ENCODE measurements around the gene OXSM. TPM values are rescaled to one million over a fixed set of nuclear protein-coding genes. Genes with fewer than 3 reads are reported as not detected.

OXSM gene
- total RNA-seq, 4 donors from 2014 or later = 7.7 to 17.0 (median 8.9) TPM

DNA sequence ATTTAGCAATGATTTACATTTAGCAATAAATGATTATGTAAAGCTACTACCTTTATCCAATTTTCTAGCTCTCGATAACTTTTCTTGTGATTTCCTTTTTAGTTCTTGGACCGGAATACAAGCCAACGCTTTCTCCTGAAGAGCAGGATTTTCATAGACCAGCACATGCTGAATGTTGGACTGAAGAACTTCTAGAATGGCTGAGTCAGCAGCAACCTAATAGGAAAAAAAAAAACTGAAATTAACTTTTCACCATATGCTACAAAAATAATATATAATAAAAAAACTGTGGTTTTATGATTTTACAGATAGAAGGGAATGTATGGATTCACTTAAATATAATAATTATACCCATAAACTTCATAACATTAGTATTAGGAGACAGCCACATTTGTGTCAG lies 38.8 kb upstream of the OXSM start:
- WGBS, 2 donors = 87 to 92% methylated on average over 3 of the region's 3 CpGs
- Histone ChIP-seq H3K27me3 (no peaks in the 10 kb centered on the region), H3K4me3 (no peak overlapping the region), H3K9me3 (no peaks in the 10 kb centered on the region), H3K36me3 (peaks cover 0 to 54% (median 18%) of the 10 kb centered on the region in 3 donors), H3K4me1 (peaks cover 0 to 49% (median 0%) of the 10 kb centered on the region in 3 donors), H3K27ac (no peak overlapping the region)
- DNase-seq = no peak
- intact Hi-C loops (cut with DNase I) = no loop called here
- no peak for TF ChIP-seq POLR2A (IDR thresholded peaks at IDR 0.05)
- TF ChIP-seq, protein P1, sequence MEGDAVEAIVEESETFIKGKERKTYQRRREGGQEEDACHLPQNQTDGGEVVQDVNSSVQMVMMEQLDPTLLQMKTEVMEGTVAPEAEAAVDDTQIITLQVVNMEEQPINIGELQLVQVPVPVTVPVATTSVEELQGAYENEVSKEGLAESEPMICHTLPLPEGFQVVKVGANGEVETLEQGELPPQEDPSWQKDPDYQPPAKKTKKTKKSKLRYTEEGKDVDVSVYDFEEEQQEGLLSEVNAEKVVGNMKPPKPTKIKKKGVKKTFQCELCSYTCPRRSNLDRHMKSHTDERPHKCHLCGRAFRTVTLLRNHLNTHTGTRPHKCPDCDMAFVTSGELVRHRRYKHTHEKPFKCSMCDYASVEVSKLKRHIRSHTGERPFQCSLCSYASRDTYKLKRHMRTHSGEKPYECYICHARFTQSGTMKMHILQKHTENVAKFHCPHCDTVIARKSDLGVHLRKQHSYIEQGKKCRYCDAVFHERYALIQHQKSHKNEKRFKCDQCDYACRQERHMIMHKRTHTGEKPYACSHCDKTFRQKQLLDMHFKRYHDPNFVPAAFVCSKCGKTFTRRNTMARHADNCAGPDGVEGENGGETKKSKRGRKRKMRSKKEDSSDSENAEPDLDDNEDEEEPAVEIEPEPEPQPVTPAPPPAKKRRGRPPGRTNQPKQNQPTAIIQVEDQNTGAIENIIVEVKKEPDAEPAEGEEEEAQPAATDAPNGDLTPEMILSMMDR (IDR thresholded peaks at IDR 0.05) = no peak

DNA sequence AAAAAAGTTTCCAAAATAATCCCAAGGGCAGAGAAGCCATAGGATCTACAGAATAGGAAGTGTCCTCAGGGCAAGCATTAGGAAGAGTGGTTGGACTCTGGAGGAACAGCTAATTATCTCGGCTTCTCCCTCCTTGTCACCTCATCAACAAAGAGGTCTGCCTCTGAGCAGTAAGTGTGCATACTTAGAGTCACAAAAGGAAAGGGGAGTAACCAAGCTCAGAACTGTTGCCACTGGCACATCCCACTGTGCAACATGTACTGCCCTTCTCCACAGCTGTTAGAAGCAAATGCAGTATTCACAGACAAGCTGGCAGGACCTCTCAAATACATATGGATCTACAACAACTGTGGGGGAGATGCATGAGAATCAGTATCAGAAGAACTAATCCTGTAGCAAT lies 38.2 kb upstream of the OXSM start:
- WGBS, 2 donors = 71 to 76% methylated on average over 1 of the region's 1 CpG
- no peaks in the 10 kb centered on the region for H3K27me3 ChIP-seq
- no peak for TF ChIP-seq POLR2A (IDR thresholded peaks at IDR 0.05)
- TF ChIP-seq, protein P1 (IDR thresholded peaks at IDR 0.05) = no peak
- no peak overlapping the region for H3K27ac ChIP-seq
- intact Hi-C loops (cut with DNase I) = no loop called here
- H3K36me3 ChIP-seq = peaks cover 0 to 50% (median 18%) of the 10 kb centered on the region in 3 donors
- no peak overlapping the region for H3K4me3 ChIP-seq
- no peaks in the 10 kb centered on the region for H3K9me3 ChIP-seq
- no peak for DNase-seq
- H3K4me1 ChIP-seq = peaks cover 0 to 43% (median 0%) of the 10 kb centered on the region in 3 donors

DNA sequence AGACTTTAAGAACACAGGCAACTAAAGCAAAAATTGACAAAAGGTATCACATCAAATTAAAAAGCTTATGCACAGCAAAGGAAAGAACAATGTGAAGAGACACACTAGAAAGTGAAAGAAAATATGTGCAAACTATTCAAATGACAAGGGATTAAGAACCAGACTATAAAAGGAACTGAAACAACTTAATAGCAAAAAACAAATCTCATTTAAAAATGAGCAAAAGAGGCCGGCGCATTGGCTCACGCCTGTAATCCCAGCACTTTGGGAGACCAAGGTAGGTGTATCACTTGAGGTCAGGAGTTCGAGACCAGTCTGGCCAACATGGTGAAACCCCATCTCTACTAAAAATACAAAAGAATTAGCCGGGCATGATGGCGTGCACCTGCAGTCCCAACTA lies 21.0 kb upstream of the OXSM start:
- intact Hi-C loops (cut with DNase I) = no loop called here
- 81 to 95% methylated on average over 6 of the region's 6 CpGs for WGBS, 2 donors
- peaks cover 0 to 9% (median 0%) of the 10 kb centered on the region in 3 donors for H3K4me1 ChIP-seq
- H3K9me3 ChIP-seq = peaks cover 0 to 5% (median 0%) of the 10 kb centered on the region in 3 donors
- no peak for DNase-seq
- H3K36me3 ChIP-seq = peaks cover 0 to 27% (median 2%) of the 10 kb centered on the region in 3 donors
- H3K4me3 ChIP-seq = no peak overlapping the region
- no peak for TF ChIP-seq POLR2A (IDR thresholded peaks at IDR 0.05)
- TF ChIP-seq, protein P1 (IDR thresholded peaks at IDR 0.05) = no peak
- no peaks in the 10 kb centered on the region for H3K27me3 ChIP-seq
- H3K27ac ChIP-seq = no peak overlapping the region

DNA sequence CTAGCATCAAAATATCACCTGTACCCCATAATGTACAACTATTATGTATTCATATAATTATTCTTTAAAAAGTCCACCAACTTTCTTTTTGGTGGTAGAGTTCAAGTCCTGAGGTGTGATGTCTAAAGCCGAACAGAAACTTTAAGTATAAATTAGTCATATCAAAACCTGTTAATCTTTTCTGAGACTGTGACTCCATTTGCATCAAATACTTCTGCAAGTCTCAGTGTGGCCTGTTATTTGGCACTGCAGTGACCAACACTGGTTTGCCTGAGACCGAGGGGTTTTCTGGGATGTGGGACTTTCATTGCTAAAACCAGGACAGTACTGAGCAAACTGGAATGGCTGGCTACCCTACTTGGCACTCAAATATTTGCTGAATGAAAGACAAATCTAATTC lies 14.0 kb upstream of the OXSM start:
- no peak for DNase-seq
- H3K9me3 ChIP-seq = peaks cover 0 to 5% (median 0%) of the 10 kb centered on the region in 3 donors
- H3K36me3 ChIP-seq = peaks cover 0 to 51% (median 10%) of the 10 kb centered on the region in 3 donors
- TF ChIP-seq, protein P1 (IDR thresholded peaks at IDR 0.05) = no peak
- TF ChIP-seq POLR2A (IDR thresholded peaks at IDR 0.05) = no peak
- intact Hi-C loops (cut with DNase I) = no loop called here
- H3K4me1 ChIP-seq = peaks cover 0 to 2% (median 0%) of the 10 kb centered on the region in 3 donors
- no peak overlapping the region for H3K4me3 ChIP-seq
- H3K27me3 ChIP-seq = no peaks in the 10 kb centered on the region
- no peak overlapping the region for H3K27ac ChIP-seq
- 81 to 92% methylated on average over 2 of the region's 2 CpGs for WGBS, 2 donors

DNA sequence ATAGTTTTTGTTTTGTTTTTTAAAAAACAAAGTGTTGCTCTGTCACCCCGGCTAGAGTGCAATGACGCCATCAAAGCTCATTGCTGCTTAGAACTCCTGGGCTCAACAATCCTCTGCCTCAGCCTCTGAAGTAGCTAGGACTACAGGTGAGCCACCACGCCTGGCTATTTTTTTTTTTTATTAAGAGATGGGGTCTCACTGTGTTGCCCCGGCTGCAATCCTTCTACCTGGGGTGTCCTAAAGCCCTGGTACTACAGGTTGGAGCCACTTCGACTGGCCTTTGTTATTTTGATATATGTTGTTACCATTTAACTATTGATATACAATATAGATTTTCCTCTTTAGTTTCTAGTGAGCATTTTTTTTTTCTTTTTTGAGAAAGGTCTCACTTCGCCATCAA lies 9.3 kb upstream of the OXSM start:
- H3K9me3 ChIP-seq = no peaks in the 10 kb centered on the region
- intact Hi-C loops (cut with DNase I) = loop anchor here (5.0 kb wide), 1 partner anchor 118 kb away; the partner anchor contains the start of gene TOP2B
- TF ChIP-seq POLR2A (IDR thresholded peaks at IDR 0.05) = no peak
- TF ChIP-seq, protein P1 (IDR thresholded peaks at IDR 0.05) = no peak
- H3K36me3 ChIP-seq = peaks cover 0 to 28% (median under 1%) of the 10 kb centered on the region in 3 donors
- H3K27ac ChIP-seq = no peak overlapping the region
- H3K4me1 ChIP-seq = peaks cover 0 to 27% (median 8%) of the 10 kb centered on the region in 3 donors
- 94 to 96% methylated on average over 6 of the region's 6 CpGs for WGBS, 2 donors
- DNase-seq = no peak
- no peaks in the 10 kb centered on the region for H3K27me3 ChIP-seq
- no peak overlapping the region for H3K4me3 ChIP-seq
